UCSD-AML1 (cell line): Measurements from ENCODE around the gene BBLN.
"Not testable (repeated sequence)": the region's sequence is repeated elsewhere in the genome, so short reads cannot be mapped to it uniquely, and the experiment has no call there.

ENCODE experiments used
- DNase-seq: peaks from one replicate; lab custom pipeline; 2025; ENCODE audit not compliant: unreplicated experiment; lab: John Stamatoyannopoulos, UW

Gene BBLN

GRCh38 chr9:128124451-128124850, 35.6 kb upstream of the BBLN start:
- no peak for DNase-seq

DNA sequence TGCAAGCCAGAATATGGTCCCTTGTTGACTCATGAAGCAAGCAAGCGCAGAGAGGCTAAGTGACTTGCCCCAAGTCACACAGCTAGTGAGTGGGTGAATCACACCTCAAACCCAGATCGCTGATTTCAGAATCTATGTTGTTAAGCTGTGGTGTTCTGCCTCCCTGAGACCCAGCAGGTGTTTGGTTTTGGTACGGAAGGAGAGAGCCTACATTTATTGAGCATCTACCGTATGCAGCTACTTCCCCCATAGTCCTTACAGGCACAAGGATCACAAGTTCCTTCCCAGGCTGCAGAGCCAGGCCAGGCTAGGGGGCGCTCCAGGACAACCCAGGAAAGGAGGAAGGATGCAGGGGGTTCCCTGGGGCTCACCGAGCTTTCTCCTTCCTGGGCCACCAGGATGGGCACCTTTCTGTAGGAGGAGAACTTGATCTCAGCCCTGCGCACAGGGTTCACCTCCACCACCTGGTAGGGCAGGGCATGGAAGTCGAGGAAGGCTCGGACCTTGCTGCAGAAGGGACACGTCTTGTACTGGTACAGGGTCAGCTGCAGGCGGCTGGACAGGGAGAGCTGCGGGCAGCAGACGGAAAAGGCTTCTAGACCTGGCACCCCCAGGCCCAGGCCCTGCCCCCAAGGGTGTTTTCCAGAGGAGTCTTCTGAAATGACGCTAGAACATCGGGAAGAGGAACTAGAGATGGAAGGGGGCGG, 35.0 kb upstream of the BBLN start:
- peak; percentile 84 for DNase-seq

DNA sequence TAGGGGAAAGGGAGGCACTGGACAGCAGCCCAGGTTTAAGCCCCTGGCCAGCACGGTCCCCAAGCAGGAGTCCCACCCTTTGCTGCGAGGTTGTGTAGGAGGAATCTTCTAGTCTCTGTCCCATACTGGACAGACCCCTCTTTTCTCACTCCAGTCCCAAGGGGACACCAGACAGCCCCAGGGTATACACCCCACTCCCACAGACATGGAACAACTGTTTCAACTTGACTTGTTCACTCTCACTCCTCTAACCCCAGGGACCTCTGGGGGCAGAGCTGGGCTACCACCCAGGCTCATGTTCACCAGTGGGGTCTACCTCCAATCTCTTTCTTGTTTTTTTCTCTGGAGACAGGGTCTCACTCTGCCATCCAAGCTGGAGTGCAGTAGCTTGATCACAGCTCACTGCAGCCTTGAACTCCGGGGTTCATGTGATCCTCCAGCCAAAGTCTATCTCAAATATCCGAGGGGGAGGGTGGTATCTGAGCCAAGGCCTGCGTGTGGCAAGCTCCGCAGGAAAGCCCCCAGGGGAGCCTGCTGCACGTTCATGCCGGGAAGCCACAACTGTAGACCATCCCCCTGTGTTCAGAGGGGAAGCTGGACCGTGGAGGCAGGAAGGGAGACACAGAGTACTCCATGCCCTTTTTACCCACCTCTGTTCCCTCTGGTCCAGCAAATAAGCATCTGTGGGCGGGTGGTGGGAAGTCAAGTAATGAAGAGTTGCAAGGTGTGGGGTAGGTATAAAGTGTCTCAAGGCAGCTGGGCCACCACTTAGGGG, 34.3 kb upstream of the BBLN start:
- DNase-seq: no peak

DNA sequence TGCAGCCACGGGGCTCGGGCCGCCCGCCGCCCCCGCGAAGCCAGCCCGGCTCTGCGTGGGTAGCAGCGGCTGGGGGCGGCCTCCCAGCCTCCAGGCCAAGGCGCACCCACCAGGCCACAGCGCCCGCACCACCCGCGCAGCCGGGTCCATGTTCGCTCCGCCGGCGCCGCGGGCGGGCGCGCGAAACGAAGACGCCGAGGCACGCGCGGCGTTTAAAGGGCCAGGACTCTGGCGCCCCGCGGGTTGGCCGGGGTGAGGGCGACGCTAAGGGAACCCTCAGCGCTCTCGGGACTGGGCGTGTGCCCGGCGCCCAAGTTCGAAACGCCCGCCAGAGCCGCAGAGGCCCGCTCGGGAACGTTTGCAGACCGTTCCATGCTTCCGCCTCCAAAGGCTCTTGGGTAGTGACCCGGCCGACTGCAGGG, 32.5 kb upstream of the BBLN start, which contains the start of gene PTGES2:
Gene PTGES2, minus strand, starts transcription at position 162 of the 422 bp plus-strand sequence. Its CDS starts 12 bp downstream, at position 150.
- DNase-seq: peak; percentile 86

DNA sequence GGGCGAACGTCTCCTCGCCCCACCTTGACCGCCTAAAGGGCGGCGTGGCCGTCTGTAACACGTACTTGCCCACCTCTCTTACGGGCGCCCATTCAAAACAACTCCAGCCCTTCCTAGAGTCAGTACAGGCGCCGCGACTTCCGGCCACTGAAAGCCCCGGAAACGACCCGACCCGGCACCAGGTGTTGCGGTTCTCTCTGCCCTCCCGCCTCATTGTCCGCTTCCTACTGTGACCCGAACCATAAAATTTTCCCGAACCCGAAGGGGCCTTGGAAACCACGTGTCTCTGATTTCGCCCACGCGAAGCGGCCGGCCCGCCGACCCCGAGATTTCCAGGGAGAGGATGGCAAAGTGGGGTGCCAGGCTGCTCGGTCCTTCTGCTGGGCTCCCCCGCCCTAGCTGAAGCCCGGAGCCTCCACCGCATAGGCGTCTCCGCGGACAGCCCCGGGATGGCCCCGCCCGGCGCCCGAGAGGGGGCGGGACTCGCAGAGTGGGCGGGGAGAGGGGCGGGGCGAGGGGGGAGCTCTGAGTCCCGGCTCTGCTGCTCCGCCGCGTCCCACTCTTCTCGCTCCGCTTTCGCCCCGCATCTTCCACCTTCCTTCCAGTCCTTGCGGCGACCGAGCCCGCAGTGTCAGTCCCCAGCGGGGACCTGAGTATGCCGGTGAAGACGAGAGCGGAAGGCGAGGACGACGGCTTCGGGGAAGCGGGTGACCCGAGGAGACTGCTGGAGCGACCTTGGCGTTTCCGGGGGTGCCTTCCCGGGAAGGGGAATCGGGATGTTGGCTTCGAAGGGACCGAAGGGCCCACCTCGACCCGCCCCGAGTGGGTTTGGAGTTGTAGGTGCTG, 31.9 kb upstream of the BBLN start:
- DNase-seq: peak; percentile 86

- no peak for DNase-seq
Measured at GRCh38 chr9:128128836-128129590, 31.1 kb upstream of the BBLN start.

DNA sequence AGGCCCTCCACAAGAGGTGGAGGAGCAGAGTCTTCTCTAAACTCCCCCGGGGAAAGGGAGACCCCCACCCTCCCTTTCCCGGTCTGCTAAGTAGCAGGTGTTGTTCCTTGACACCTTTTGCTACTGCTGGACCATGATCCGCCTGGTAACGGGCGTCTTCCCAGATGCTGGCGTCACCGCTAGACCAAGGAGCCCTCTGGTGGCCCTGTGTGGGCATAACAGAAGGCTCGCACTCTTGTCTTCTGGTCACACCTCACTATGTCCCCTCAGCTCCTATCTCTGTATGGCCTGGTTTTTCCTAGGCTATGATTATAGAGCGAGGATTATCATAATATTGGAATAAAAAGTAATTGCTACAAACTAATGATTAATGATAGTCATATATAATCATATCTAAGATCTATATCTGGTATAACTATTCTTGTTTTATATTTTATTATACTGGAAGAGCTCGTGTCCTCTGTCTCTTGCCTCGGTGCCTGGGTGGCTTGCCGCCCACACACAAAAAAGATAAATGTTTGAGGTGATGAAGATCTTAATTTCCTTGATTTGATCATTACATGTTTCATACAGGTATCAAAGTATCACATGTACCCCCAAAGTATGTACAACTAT, 30.0 kb upstream of the BBLN start:
- not testable (repeated sequence) for DNase-seq

GRCh38 chr9:128130651-128131050, 29.4 kb upstream of the BBLN start:
- not testable (repeated sequence) for DNase-seq

GRCh38 chr9:128131346-128131745, 28.7 kb upstream of the BBLN start:
- DNase-seq: not testable (repeated sequence)

GRCh38 chr9:128132139-128132538, 27.9 kb upstream of the BBLN start:
- DNase-seq: not testable (repeated sequence)

DNA sequence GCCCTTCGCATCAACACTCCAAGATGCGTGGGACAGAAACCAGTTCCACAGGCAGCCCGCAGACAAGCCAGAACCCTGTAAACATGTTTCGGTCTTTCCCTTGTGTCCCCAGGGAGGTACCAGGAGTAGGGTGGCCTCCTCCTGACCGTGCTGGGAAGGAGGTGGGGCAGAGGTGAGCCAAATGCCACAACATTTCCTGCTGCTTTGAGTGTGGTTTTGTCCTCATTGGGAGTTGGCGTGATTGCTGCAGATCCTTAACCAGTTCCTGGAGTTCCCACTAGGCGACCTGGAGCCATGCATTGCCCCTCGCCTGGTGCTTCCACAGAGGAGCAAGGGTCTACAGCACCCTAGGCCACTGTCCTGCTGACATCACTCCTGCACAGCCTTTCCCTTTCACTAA, 24.5 kb upstream of the BBLN start:
- DNase-seq: not testable (repeated sequence)

GRCh38 chr9:128136816-128137793, 23.0 kb upstream of the BBLN start:
- DNase-seq: no peak

GRCh38 chr9:128138001-128138400, 22.1 kb upstream of the BBLN start:
- DNase-seq: no peak

DNA sequence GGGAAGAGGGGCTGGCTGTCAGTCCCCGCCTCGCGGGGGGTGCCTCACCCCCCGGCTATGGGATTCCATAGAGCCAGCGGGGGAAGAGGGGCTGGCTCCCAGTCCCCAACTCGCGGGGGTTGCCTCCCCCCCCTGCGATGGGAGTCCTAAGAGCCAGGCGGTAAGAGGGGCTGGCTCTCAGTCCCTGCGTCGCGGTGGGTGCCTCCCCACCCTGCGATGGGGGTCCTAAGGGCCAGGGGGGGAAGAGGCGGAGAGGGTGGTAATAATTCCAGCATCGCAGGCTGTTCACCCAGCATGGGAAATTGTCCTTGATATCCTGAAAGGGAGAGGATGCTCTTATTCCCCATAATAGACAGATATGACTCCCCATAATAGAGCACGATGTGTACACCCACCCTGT, 20.4 kb upstream of the BBLN start:
- no peak for DNase-seq

GRCh38 chr9:128141604-128142003, 18.5 kb upstream of the BBLN start:
- no peak for DNase-seq

DNA sequence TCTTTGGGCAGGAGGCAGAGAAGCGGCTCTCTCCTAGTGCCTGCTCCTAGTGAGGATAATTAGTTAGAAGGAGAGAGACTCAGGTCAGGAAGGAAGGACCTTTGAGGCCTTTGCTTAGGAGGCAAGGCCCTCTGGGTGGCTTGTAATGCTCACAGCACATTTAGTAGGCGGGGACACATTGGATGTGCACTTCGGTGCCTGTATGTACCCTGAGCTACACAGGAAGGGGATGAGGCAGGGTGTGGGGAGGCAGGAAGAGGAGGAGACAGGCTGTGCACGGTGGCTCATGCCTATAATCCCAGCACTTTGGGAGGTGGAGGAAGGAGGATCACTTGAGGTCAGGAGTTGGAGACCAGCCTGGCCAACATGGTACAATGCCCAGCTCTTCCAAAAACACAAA, 18.0 kb upstream of the BBLN start:
- DNase-seq: peak; percentile 50

- no peak for DNase-seq
Measured at GRCh38 chr9:128142596-128142995, 17.5 kb upstream of the BBLN start.

DNA sequence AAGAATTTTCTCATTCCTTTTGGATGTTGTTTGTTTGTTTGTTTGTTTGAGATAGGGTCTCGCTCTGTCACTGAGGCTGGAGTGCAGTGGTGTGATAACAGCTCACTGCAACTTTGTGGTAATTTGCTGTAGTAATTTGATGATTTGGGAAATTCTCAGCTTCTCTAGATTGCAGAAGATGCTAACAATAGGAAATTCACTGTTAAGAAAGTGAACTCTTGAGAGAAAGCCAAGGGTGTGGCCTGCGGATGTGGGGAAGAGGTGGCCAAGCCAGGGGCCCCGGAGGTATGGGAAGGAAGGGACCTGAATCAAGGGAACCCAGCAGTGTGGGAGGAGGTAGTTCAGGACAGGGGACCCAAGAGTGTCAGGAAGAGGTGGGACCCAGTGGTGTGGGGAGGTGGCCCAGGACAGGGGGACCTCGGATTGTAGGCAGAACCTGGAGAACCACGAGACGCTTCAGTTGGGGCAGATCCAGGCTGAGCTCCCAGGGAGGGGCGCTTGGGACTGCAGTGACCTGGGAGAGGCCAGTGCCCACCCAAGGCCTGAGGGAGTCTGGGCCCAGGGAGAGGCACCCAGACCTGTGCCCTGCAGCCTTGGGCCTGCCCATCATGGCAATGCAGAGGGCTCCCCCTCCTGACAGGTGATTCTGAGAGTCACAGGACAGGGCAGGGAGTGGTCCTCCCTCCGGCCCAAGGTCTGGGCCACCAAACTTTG, 16.4 kb upstream of the BBLN start:
- DNase-seq: no peak
